GM10847 (cell line): ENCODE data around the gene PIP4K2B.

Experiments
- POLR2A ChIP-seq: IDR thresholded peaks from 2 replicates; pipeline ENCODE4 v1.6.1; 2011; ENCODE audit not compliant: insufficient read length; ENCODE audit errors: extremely low read depth

Gene PIP4K2B

DNA sequence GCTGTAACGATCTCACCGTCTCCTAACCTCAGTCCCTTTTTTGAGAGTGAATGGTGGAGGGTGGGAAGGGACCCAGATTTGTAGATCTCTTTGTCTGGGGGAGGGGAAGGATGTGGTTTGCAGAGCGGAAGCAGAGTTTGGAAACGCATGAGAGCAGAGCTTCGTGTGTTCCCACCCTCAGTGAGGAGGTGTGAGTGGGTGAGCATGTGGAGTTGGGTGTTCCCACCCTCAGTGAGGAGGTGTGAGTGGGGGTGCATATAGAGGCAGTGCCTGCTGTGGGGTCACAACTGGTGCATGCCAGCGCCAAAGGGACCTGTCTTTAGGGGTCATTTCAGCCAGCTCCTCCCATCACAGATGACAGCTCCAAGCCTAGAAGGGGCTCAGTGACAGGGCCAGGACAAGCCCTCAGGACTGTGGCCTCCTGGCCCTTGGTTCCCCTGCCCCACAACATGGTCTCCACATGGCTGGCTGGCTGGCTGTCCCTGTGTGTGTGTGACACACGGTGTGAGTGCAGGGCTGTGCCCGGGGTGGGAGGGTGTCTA, 71.0 kb downstream of the PIP4K2B start:
- TF ChIP-seq POLR2A, result no peak

- TF ChIP-seq POLR2A, result no peak
Measured at GRCh38 chr17:38727736-38728135, 71.6 kb downstream of the PIP4K2B start.

DNA sequence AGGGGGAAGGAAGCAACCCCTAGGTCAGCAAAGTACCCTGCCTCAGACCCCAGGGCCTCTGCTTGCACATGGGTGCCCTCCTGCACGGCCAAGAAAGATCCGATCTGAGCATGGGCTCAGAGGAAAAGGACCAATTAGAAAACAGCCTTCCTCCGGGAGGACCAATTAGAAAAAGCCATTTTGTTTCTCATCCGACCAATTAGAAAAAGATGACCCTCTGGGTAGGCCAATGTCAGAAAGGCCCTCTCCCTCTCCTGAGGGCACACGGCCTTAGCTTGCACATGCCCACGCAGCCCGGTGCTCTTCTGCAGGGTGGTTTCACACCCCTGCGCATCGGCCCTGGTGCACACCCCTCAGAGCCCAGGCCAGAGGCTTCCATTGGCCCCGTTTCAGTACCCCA, 74.3 kb downstream of the PIP4K2B start:
- TF ChIP-seq POLR2A, result no peak

- TF ChIP-seq POLR2A, result no peak
Measured at GRCh38 chr17:38724337-38724988, 74.9 kb downstream of the PIP4K2B start.

- TF ChIP-seq POLR2A, result no peak
Measured at GRCh38 chr17:38721802-38722201, 77.6 kb downstream of the PIP4K2B start.

DNA sequence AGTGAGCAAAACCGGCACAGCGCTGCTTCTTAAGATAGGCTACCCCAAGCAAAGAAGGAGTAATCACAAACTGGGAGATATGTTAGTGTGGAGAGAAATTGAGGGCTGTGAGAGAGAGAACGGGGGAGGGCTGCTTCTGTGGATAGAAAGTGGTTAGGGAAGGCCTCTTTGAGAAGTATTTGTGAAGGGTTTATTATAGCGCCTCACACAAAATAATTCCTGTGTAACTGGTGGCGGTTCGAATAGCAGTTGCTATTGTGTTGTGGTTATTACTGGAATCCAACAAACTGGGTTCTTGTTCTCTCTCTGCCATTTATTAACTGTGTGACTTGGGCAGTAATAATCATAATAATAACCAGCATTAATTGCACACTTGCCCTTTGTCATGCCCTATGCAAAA, 78.4 kb downstream of the PIP4K2B start:
- no peak for TF ChIP-seq POLR2A

DNA sequence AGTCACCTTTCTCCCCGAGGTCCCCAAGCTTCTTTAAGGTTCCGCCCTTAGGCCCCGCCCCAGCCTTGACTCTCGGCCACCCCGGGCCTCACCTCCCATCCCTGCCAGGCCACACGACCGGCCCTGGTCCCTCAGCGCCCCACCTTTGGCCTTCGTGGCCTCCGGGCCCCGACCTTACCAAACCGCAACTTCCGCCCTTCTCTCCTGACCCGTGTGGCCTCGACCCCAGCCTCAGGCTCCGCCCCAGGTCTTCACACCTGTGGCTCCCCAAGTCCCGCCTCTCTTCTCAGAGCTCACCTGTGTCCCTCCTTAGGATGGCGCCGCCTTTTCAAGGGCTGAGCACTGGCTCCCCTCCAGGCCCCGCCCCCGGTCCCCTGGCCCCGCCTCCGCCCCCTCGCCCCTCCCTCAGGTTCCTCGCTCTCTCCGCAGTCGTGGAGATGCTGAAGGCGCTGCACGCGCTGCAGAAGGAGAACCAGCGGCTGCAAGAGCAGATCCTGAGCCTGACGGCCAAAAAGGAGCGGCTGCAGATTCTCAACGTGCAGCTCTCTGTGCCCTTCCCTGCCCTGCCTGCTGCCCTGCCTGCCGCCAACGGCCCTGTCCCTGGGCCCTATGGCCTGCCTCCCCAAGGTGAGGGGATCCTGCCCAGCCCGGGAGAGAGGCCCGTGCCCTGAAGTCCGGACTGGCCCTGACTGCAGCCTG, 79.3 kb downstream of the PIP4K2B start:
- TF ChIP-seq POLR2A, result no peak

- TF ChIP-seq POLR2A, result no peak
Measured at GRCh38 chr17:38719289-38719942, 79.9 kb downstream of the PIP4K2B start.

- TF ChIP-seq POLR2A, result no peak
Measured at GRCh38 chr17:38717139-38717745, 82.1 kb downstream of the PIP4K2B start.

GRCh38 chr17:38716368-38717005, 82.9 kb downstream of the PIP4K2B start:
- no peak for TF ChIP-seq POLR2A
